ENCODE data around the gene ADAMTSL3.

GRCh38 chr15:83786336-83786735 is 132.4 kb downstream of the ADAMTSL3 start:
- TF ChIP-seq CTCF (IDR thresholded peaks at IDR 0.05; ENCODE audit: low read depth, low read length, poor library complexity, severe bottlenecking) (no peak), EZH2phosphoT487 (IDR thresholded peaks at IDR 0.05; ENCODE audit: borderline replicate concordance, low read length) (no peak)
